Measurements from ENCODE around the gene CRPPA.

GRCh38 chr7:16421333-16422102 lies at the start of gene CRPPA:
- TF ChIP-seq IRF5 (IDR thresholded peaks at IDR 0.05; ENCODE audit: borderline replicate concordance) (no peak), MLLT1 (IDR thresholded peaks at IDR 0.05) (no peak), CTCF (IDR thresholded peaks at IDR 0.05 in 2 of 3, conservative IDR thresholded peaks at IDR 0.05 in 1 of 3; ENCODE audit: control insufficient read depth in 2 of 3, extremely low read depth in 1 of 3, insufficient read depth in 1 of 3, low read depth in 3 of 3, low read length in 3 of 3) (no peak), POLR2A (IDR thresholded peaks at IDR 0.05; ENCODE audit: low read depth, low read length) (no peak), BHLHE40 (IDR thresholded peaks at IDR 0.05; ENCODE audit: borderline replicate concordance in 1 of 2, low read depth in 2 of 2, low read length in 1 of 2) (no peak), JUNB (IDR thresholded peaks at IDR 0.05) (no peak), ZNF592 (IDR thresholded peaks at IDR 0.05) (no peak), EGR1 (IDR thresholded peaks at IDR 0.05; ENCODE audit: borderline replicate concordance in 1 of 2, low read depth in 2 of 2, low read length in 2 of 2) (no peak), HCFC1 (IDR thresholded peaks at IDR 0.05; ENCODE audit: low read length) (no peak), SMARCA5 (IDR thresholded peaks at IDR 0.05) (no peak), SUZ12 (IDR thresholded peaks at IDR 0.05; ENCODE audit: unreplicated experiment) (no peak), ZBTB11 (CRISPR knock-in tag; IDR thresholded peaks at IDR 0.05) (no peak), NRF1 (conservative IDR thresholded peaks at IDR 0.05; ENCODE audit: low read depth, low read length) (no peak), EZH2 (IDR thresholded peaks at IDR 0.05; ENCODE audit: borderline replicate concordance, control insufficient read depth, low read depth, low read length) (no peak)
